Stimulated activated CD8-positive, alpha-beta memory T cell treated with anti-CD3 and anti-CD28 coated beads, Interleukin-12 subunit alpha, Interleukin-12 subunit beta, amount 100 ng/mL, for 4 hours (primary cell): ENCODE data around the gene NKX6-1.

ENCODE experiments used
- DNase-seq: peaks from one replicate; pipeline ENCODE4 v3.0.0-alpha.2; 2020; ENCODE audit warnings: low read depth

Gene NKX6-1

GRCh38 chr4:84477738-84478137, 21.4 kb downstream of the NKX6-1 start:
- DNase-seq: no peak

- no peak for DNase-seq
These were observed 25.0 kb downstream of the NKX6-1 start for GRCh38 chr4:84474107-84474506.

- DNase-seq: no peak
These were observed 26.9 kb downstream of the NKX6-1 start for GRCh38 chr4:84472154-84472553.

GRCh38 chr4:84470204-84470785, 28.8 kb downstream of the NKX6-1 start:
- no peak for DNase-seq

GRCh38 chr4:84467601-84468000, 31.5 kb downstream of the NKX6-1 start:
- DNase-seq: no peak

- DNase-seq: no peak
These were observed 39.3 kb downstream of the NKX6-1 start for GRCh38 chr4:84459783-84460182.

GRCh38 chr4:84456157-84456556, 42.9 kb downstream of the NKX6-1 start:
- no peak for DNase-seq

- DNase-seq: no peak
These were observed 43.4 kb downstream of the NKX6-1 start for GRCh38 chr4:84455697-84456096.

- no peak for DNase-seq
These were observed 47.5 kb downstream of the NKX6-1 start for GRCh38 chr4:84451546-84451945.

- no peak for DNase-seq
These were observed 55.6 kb downstream of the NKX6-1 start for GRCh38 chr4:84443523-84443922.

GRCh38 chr4:84442778-84443177, 56.3 kb downstream of the NKX6-1 start:
- no peak for DNase-seq
